Measurements from ENCODE around the gene C1orf94. TPM values are rescaled to one million over a fixed set of nuclear protein-coding genes. Genes with fewer than 3 reads are reported as not detected.
A peak's percentile ranks its signal among the peaks of the same experiment; 100 is the strongest.

C1orf94 gene
- total RNA-seq, 1 experiment from 2014 or later: 6.0 TPM

- peaks cover 20% of the 10 kb centered on the region for H3K36me3 Mint-ChIP-seq
- ChIA-PET CTCF (interaction anchor here (0.5 to 3.9 kb wide), 10 partner anchors 11 to 555 kb away, joined by 3 to 33 read pairs (median 4); partner anchors contain the start of genes C1orf94 and CSMD2), POLR2A (interaction anchor here (0.6 to 2.9 kb wide), 8 partner anchors 9 to 37 kb away, joined by 3 to 14 read pairs (median 3); partner anchors contain the start of genes C1orf94 and CSMD2)
- H3K4me3 Mint-ChIP-seq: peak overlapping the region; percentile 6
- H3K27ac Mint-ChIP-seq: peak overlapping the region; percentile 60
- H3K4me1 Mint-ChIP-seq: peaks cover 67% of the 10 kb centered on the region
- ATAC-seq (peak; percentile 95), DNase-seq (ENCODE audit: low spot score) (peak; percentile 64)
- H3K9me3 Mint-ChIP-seq: peaks cover 17% of the 10 kb centered on the region
- TF ChIP-seq NR1H2 (CRISPR knock-in tag; IDR thresholded peaks at IDR 0.05): no peak
- 0 out of 2 replicates have a peak, but pooled peaks have one; percentile 14 for TF ChIP-seq FOXP4 (CRISPR knock-in tag; IDR thresholded peaks at IDR 0.05)
- no peak for TF ChIP-seq TEAD4 (CRISPR knock-in tag; IDR thresholded peaks at IDR 0.05)
- TF ChIP-seq FOXK1 (CRISPR knock-in tag; IDR thresholded peaks at IDR 0.05): peak; percentile 53; the same call in 1 of the 2 replicates
- TF ChIP-seq TEAD1 (CRISPR knock-in tag; IDR thresholded peaks at IDR 0.05): 0 out of 2 replicates have a peak, but pooled peaks have one; percentile 41
- TF ChIP-seq GTF2I (CRISPR knock-in tag; conservative IDR thresholded peaks at IDR 0.05): 0 out of 2 replicates have a peak, but pooled peaks have one; percentile 61
- TF ChIP-seq ETV6 (CRISPR knock-in tag; IDR thresholded peaks at IDR 0.05): peak; percentile 75
- peak; percentile 74 for TF ChIP-seq ZNF423 (CRISPR knock-in tag; IDR thresholded peaks at IDR 0.05)
- H3K27me3 Mint-ChIP-seq (ENCODE audit: low read depth): peaks cover 34% of the 10 kb centered on the region
Measured at GRCh38 chr1:34188418-34188817, 11.7 kb downstream of the C1orf94 start.

GRCh38 chr1:34188985-34189384, 12.3 kb downstream of the C1orf94 start:
- TF ChIP-seq CBFB (CRISPR knock-in tag; IDR thresholded peaks at IDR 0.05; ENCODE audit: low read depth) (no peak), EMX1 (CRISPR knock-in tag; IDR thresholded peaks at IDR 0.05) (0 out of 2 replicates have a peak, but pooled peaks have one; percentile 6)
- H3K4me3 Mint-ChIP-seq: peak overlapping the region; percentile 6; the same call in 1 of the 2 replicates

GRCh38 chr1:34190692-34191091, 14.0 kb downstream of the C1orf94 start:
- TF ChIP-seq E2F1 (CRISPR knock-in tag; IDR thresholded peaks at IDR 0.05) (no peak), CDX4 (CRISPR knock-in tag; IDR thresholded peaks at IDR 0.05; ENCODE audit: borderline replicate concordance) (no peak), ARID4B (CRISPR knock-in tag; IDR thresholded peaks at IDR 0.05; ENCODE audit: borderline replicate concordance) (no peak), ZNF121 (CRISPR knock-in tag; IDR thresholded peaks at IDR 0.05) (no peak), ZNF425 (CRISPR knock-in tag; conservative IDR thresholded peaks at IDR 0.05) (no peak), FOXP1 (CRISPR knock-in tag; IDR thresholded peaks at IDR 0.05; ENCODE audit: borderline replicate concordance) (no peak)
- Mint-ChIP-seq H3K4me3 (no peak overlapping the region), H3K27me3 (ENCODE audit: low read depth) (peaks cover 29% of the 10 kb centered on the region), H3K9me3 (peaks cover 17% of the 10 kb centered on the region), H3K36me3 (peaks cover 20% of the 10 kb centered on the region), H3K27ac (no peak overlapping the region), H3K4me1 (peaks cover 61% of the 10 kb centered on the region)
- DNase-seq (ENCODE audit: low spot score): no peak
- ChIA-PET CTCF (interaction anchor here (0.9 kb wide), 1 partner anchor 27 kb away, joined by 3 read pairs; no protein-coding TSS in a partner anchor), POLR2A (no interaction called here)
- ATAC-seq: no peak

More at GRCh38 chr1:34188985-34189384, 12.3 kb downstream of the C1orf94 start:
- CTCF ChIA-PET: interaction anchor here (0.5 to 3.9 kb wide), 8 partner anchors 11 to 556 kb away, joined by 3 to 33 read pairs (median 4); partner anchors contain the start of genes C1orf94 and CSMD2
- Mint-ChIP-seq H3K4me1 (peaks cover 70% of the 10 kb centered on the region), H3K36me3 (peaks cover 20% of the 10 kb centered on the region), H3K27ac (no peak overlapping the region), H3K27me3 (ENCODE audit: low read depth) (peaks cover 32% of the 10 kb centered on the region), H3K9me3 (peaks cover 17% of the 10 kb centered on the region)
- ATAC-seq (no peak), DNase-seq (ENCODE audit: low spot score) (no peak)
- POLR2A ChIA-PET: interaction anchor here (0.6 to 2.9 kb wide), 7 partner anchors 10 to 37 kb away, joined by 3 to 14 read pairs (median 3); partner anchors contain the start of genes C1orf94 and CSMD2

Data from WTC11 (cell line).